Stimulated activated CD4-positive, alpha-beta T cell treated with anti-CD3 and anti-CD28 coated beads, Interleukin-1b, Interleukin-23, amount 100 ng/mL, for 48 hours (primary cell): ENCODE measurements around the gene F2RL1.
A peak's percentile ranks its signal among the peaks of the same experiment; 100 is the strongest.
"Not testable (repeated sequence)": the region's sequence is repeated elsewhere in the genome, so short reads cannot be mapped to it uniquely, and the experiment has no call there.

Experiments used
- DNase-seq: peaks from one replicate; pipeline ENCODE4 v3.0.0-alpha.2; 2020

The F2RL1 gene, protein sequence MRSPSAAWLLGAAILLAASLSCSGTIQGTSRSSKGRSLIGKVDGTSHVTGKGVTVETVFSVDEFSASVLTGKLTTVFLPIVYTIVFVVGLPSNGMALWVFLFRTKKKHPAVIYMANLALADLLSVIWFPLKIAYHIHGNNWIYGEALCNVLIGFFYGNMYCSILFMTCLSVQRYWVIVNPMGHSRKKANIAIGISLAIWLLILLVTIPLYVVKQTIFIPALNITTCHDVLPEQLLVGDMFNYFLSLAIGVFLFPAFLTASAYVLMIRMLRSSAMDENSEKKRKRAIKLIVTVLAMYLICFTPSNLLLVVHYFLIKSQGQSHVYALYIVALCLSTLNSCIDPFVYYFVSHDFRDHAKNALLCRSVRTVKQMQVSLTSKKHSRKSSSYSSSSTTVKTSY

GRCh38 chr5:76818844-76819831, at the start of gene F2RL1:
F2RL1 (plus strand) TSS chr5:76819030; CDS start chr5:76819183, 153 bp downstream.
- DNase-seq: peak; percentile 29

GRCh38 chr5:76771041-76771440, 47.8 kb upstream of the F2RL1 start:
- not testable (repeated sequence) for DNase-seq

DNA sequence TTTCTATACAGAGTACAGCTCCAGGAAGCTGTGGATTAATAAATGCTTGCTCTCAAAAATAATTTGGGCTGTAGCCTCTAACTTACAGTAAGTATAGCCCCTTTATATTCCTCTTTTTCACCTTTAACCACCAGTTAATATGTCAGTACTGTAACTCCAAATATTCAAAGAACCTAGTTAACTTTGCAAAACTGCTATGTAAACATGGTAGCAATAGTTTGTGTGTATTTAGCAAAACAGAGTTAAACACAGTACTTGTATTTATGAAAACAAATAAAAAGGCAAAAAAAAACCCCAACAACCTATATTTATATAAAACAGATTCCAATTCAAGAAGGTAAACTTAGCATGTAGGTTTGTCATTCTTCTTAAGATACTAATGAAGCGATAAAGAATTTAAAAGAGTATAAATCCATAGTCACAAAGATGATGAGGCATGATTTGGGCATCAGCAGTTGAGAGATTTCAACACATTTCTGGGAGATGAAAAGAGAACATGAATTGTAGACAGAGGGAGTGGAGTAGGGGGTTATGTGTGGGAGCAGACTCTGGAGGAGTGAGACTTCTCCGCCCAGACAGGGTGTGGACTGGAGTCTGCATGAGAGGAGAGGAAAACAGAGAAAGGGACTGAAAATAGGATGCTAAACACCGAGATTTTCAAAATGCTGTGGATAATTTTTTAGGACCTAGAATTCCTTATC, 47.0 kb upstream of the F2RL1 start:
- DNase-seq: no peak

- DNase-seq: no peak
Observed at GRCh38 chr5:76775921-76776320, 42.9 kb upstream of the F2RL1 start.

DNA sequence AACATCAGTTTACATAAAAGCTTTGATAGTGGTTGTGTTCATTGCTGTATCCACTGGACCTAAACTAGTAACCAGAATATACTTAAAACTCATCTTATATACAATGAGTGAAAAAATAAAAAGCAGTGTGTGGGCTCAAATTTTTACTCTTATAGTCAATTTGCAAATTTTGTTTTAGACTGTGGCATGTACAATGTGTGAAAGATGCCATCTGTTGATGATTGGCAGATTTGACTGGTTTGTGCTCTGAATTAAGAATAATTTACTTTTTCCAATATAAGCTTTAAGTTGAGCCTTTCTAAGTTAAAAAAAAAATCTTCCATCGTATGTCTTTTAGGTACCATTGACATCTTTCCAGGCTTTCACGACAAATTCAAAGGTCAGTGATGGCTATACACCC, 42.4 kb upstream of the F2RL1 start:
- no peak for DNase-seq

GRCh38 chr5:76780616-76781015, 38.2 kb upstream of the F2RL1 start:
- DNase-seq: not testable (repeated sequence)

DNA sequence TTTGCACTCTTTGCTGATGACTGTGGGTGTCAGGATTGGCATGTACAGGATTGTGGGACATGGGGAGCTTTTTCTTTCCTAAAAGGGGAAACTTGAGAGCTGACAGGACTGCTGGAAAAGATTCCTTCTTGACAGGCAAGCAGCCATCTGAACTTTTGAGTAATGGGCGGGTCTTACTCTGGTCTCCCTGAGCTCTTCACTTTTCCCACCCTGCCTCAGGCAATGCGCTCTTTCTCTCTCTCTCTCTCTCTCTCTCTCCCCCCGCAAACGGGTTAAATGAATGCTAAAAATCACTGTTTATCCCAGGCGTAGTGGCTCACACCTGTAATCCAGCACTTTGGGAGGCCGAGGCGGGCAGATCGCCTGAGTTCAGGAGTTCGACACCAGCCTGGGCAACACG, 37.1 kb upstream of the F2RL1 start:
- no peak for DNase-seq

DNA sequence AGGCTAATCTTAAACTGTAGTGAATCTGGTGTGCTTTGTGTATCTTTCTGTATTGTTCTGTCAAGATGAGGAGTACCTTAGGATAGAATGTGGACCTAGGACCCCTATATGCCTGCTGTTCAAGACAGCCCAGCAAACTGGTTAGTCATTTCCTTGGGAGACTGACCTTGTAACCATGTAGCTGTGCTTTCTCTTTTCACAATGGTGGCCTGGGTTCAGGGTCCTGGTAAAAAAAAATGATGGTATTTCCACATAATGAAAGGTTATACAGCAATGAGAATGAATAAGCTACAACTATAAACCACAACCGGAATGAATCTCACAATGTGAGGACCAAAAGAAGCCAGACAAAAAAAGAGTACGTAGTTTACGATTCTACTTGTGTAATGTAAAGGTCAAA, 36.4 kb upstream of the F2RL1 start:
- no peak for DNase-seq

GRCh38 chr5:76787237-76787636, 31.6 kb upstream of the F2RL1 start:
- no peak for DNase-seq

DNA sequence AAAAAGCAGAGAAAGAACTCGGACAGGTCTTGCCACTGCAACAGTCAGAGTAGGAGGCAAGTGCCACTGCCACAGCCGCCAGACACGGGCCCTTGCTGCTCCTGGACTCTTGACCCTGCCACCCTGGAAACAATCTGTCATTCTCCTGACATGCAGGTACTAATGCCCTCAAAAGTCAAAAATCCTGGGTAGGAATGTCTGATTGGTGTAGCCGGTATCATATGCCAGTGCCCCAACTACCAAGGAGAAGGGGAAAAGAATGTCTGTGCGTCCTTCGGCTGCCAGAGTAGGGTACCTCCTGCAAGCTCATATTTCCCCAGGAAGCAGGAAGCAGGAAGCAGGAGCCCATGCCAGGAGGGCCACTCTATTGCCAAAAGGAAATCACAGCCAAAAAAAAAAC, 30.5 kb upstream of the F2RL1 start:
- DNase-seq: no peak

DNA sequence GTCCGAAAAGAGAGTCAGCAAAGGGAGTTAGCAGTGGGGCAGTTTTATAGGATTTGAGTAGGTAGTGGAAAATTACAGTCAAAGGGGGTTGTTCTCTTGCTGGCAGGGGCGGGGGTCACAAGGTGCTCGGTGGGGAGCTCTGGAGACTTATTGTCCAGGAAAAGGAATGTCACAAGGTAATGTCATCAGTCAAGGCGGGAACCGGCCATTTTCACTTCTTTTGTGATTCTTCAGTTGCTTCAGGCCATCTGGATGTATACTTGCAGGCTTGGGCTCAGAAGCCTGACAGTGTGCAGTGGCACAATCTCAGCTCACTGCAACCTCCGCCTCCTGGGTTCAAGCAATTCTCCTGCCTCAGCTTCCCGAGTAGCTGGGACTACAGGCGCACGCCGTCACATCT, 29.6 kb upstream of the F2RL1 start:
- DNase-seq: not testable (repeated sequence)

GRCh38 chr5:76789991-76790581, 28.7 kb upstream of the F2RL1 start:
- DNase-seq: no peak

GRCh38 chr5:76790632-76791290, 28.1 kb upstream of the F2RL1 start:
- DNase-seq: peak; percentile 8

GRCh38 chr5:76791461-76791860, 27.4 kb upstream of the F2RL1 start:
- no peak for DNase-seq

DNA sequence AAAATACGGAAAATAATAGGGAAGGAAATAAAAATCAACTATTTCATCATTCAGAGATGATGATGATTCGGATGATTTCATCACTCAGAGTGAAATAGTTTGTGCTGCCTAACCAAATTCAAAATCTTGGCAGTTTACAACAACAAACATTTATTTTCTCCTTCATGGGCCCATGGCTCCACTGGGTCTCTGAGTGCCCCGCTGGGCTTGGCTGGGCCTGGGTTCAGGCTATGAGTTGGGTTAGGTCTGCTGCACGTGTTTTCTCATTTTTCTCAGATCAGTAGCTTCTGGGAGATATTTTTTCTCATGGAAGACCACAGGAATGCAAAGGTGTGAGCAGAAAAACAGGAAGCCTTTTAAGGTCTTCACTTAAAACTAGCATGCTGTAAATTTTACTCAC, 24.0 kb upstream of the F2RL1 start:
- no peak for DNase-seq

- DNase-seq: no peak
Observed at GRCh38 chr5:76799588-76799987, 19.2 kb upstream of the F2RL1 start.

GRCh38 chr5:76800579-76800978, 18.3 kb upstream of the F2RL1 start:
- DNase-seq: no peak

DNA sequence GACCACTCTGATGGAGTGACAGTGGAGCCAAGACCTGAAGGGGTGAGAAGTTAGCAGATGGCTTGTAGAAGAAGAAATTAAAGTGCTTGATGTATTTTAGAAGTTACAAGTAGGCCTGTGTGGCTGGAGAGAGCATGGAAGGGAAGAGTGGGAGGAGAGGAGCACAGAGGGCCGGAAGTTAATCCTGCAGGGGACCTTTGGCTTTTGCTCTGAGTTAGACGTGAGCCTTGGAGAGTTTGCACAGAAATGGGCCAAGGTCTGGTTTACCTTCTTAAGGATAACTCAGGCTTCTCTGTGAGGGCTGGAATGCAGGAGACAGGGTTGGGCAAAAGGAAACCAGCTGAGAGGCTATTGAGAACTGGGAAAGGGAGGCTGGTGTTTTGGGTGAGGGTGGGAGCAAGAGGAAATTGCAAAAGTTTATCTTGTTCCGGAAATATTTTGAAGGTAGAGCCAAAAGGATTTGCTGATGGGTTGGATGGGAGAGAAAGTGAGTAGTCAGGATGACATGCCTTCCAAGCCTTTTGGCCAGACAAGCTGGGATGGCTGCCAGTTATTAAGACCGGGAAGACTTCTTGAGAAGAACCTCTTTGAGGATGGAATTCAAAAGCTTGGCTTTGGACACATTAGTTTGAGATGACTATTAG, 17.5 kb upstream of the F2RL1 start:
- DNase-seq: no peak

GRCh38 chr5:76801803-76802195, 17.0 kb upstream of the F2RL1 start:
- no peak for DNase-seq

GRCh38 chr5:76804266-76804665, 14.6 kb upstream of the F2RL1 start:
- DNase-seq: no peak

DNA sequence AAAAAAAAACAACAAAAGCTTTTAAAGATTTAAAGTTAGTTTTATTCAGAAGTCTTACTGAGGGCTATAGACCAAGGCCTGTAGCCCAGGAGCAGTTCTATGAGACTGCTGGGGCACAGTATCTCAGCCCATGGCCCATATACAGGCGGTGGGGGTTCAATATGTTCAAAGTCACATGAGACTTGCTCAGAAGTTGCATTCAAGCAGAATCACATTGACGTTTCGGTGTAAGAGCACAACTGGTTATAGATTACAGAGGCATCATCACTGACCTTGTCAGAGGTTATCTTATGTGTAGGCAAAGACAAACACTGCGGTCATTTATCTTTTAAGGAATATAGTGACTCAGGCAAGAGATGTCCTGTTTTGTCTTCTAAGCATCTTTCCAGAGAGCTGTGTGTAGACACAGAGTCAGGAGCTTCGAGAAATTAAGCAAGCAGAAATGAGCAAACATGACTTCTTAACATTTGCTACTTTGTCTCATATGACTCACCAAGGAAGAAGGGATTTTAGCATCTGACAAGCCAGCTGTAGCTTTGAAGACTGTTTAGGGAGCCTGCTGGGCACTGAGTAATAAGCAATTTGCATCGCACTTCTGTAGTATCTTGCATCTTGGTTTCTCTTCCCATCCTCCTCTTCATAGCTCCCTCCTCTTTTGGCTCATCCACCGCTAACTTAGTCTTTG, 12.9 kb upstream of the F2RL1 start:
- DNase-seq: no peak
